ENCODE data around the gene FAM124B.

The FAM124B gene

GRCh38 chr2:224333726-224334482 is 68.0 kb downstream of the FAM124B start:
- no peak for DNase-seq

DNA sequence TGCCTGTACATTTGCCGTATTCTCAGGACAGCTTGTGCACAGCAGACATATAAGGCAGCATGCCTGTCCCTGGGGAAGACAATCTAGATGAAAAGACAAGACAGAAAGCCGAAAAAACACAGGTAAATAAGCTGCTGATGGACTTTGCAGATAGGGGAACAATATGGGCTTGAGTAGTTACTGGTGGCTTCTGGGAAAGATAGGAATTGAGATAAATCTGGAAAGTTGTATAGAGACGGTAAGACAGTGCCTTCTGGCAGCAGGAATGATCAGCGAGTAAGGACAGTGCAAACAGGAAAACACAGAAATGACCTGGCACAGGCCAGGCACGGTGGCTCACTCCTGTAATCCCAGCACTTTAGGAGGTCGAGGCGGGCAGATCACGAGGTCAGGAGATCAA is 70.2 kb downstream of the FAM124B start:
- DNase-seq, result no peak

- no peak for DNase-seq
Observed at GRCh38 chr2:224328798-224329197, 73.1 kb downstream of the FAM124B start.

Measured in right hindlimb (tissue), 1 donor.